Astrocyte (in vitro differentiated cells and primary cell): ENCODE results near the gene LCOR. TPM values are rescaled to one million over a fixed set of nuclear protein-coding genes. Genes with fewer than 3 reads are reported as not detected.

ENCODE experiments used
- DNase-seq: peaks from one replicate; pipeline ENCODE4 v3.0.0-alpha.2; 2010; ENCODE audit warnings: low read depth
- FAIRE-seq: peaks from 2 replicates; lab custom pipeline; 2011; peaks lifted over from hg19 to GRCh38; lab: Jason Lieb, UNC
- H2AFZ ChIP-seq: 2 replicates; pipeline ENCODE4 v1.6.0; 2012; ENCODE audit warnings: low read depth, low read length, inconsistent platforms
- H3K27ac ChIP-seq: 2 replicates; pipeline ENCODE4 v1.5.1; 2011; ENCODE audit warnings: low read depth, low read length, inconsistent platforms
- H3K27me3 ChIP-seq: 2 replicates; pipeline ENCODE4 v1.6.0; 2011; ENCODE audit warnings: low read length, inconsistent platforms; ENCODE audit not compliant: insufficient read depth
- H3K36me3 ChIP-seq: 2 replicates; pipeline ENCODE4 v1.5.1; 2011; ENCODE audit warnings: low read length, inconsistent platforms; ENCODE audit not compliant: insufficient read depth
- H3K4me1 ChIP-seq: 2 replicates; pipeline ENCODE4 v1.5.1; 2011; ENCODE audit warnings: low read length, inconsistent platforms; ENCODE audit not compliant: insufficient read depth
- H3K4me2 ChIP-seq: 2 replicates; pipeline ENCODE4 v1.6.0; 2012; ENCODE audit warnings: low read length, inconsistent platforms
- H3K4me3 ChIP-seq: 2 replicates; pipeline ENCODE4 v1.5.1; 2011; ENCODE audit warnings: low read depth, mild to moderate bottlenecking, low read length, inconsistent platforms; ENCODE audit not compliant: insufficient read depth
- H3K79me2 ChIP-seq: 2 replicates; pipeline ENCODE4 v1.6.0; 2012; ENCODE audit warnings: mild to moderate bottlenecking, low read length, inconsistent platforms; ENCODE audit not compliant: insufficient read depth
- H3K9ac ChIP-seq: 2 replicates; pipeline ENCODE4 v1.6.0; 2012; ENCODE audit warnings: mild to moderate bottlenecking, low read length, inconsistent platforms
- H3K9me3 ChIP-seq: 2 replicates; pipeline ENCODE4 v1.5.1; 2012; ENCODE audit warnings: low read depth, mild to moderate bottlenecking, low read length, inconsistent platforms; ENCODE audit not compliant: insufficient read depth
- H4K20me1 ChIP-seq: 2 replicates; pipeline ENCODE4 v1.6.0; 2012; ENCODE audit warnings: low read length, inconsistent platforms; ENCODE audit not compliant: insufficient read depth
- H3K27ac Mint-ChIP-seq: one replicate; pipeline ENCODE4 v1.8.0; 2021; ENCODE audit warnings: mild to moderate bottlenecking, mixed read lengths; ENCODE audit not compliant: unreplicated experiment
- H3K27me3 Mint-ChIP-seq: one replicate; pipeline ENCODE4 v1.8.0; 2021; ENCODE audit warnings: low read depth, mixed read lengths; ENCODE audit not compliant: unreplicated experiment
- H3K36me3 Mint-ChIP-seq: one replicate; pipeline ENCODE4 v1.8.0; 2021; ENCODE audit warnings: low read depth, mixed read lengths; ENCODE audit not compliant: unreplicated experiment
- H3K4me1 Mint-ChIP-seq: one replicate; pipeline ENCODE4 v1.8.0; 2021; ENCODE audit warnings: low read depth, mixed read lengths; ENCODE audit not compliant: unreplicated experiment
- H3K4me3 Mint-ChIP-seq: one replicate; pipeline ENCODE4 v1.8.0; 2021; ENCODE audit warnings: mild to moderate bottlenecking, moderate library complexity, mixed read lengths; ENCODE audit not compliant: unreplicated experiment
- H3K9me3 Mint-ChIP-seq: one replicate; pipeline ENCODE4 v1.8.0; 2021; ENCODE audit warnings: mild to moderate bottlenecking, mixed read lengths; ENCODE audit not compliant: unreplicated experiment
- EZH2 ChIP-seq: IDR thresholded peaks from 2 replicates; pipeline ENCODE4 v1.6.1; 2012; ENCODE audit warnings: mild to moderate bottlenecking, low read length, inconsistent platforms; ENCODE audit not compliant: insufficient read depth
- total RNA-seq: library from RNA; stranded (reverse); gene quantifications from 2 replicates; pipeline ENCODE4 v1.2.1, GENCODE V29; 2021
- TF ChIP-seq, protein P1 (sequence below): IDR thresholded peaks from 2 replicates; pipeline ENCODE4 v1.5.1; 2011; ENCODE audit warnings: low read depth, mild to moderate bottlenecking, inconsistent platforms, low read length, moderate library complexity; ENCODE audit not compliant: insufficient read depth

The LCOR gene
- total RNA-seq, 1 donor from 2014 or later, result 72.0 TPM

- Histone ChIP-seq H3K27me3 (no peaks in the 10 kb centered on the region), H3K79me2 (peaks cover 6% of the 10 kb centered on the region), H3K27ac (peak overlapping the region; percentile 68), H2AFZ (no peak overlapping the region), H3K9me3 (no peaks in the 10 kb centered on the region), H4K20me1 (peaks cover 12% of the 10 kb centered on the region), H3K4me1 (peaks cover 18% of the 10 kb centered on the region), H3K4me2 (peak overlapping the region; percentile 66), H3K36me3 (peaks cover 6% of the 10 kb centered on the region), H3K9ac (peak overlapping the region; percentile 14), H3K4me3 (no peak overlapping the region)
- Mint-ChIP-seq H3K9me3 (no peaks in the 10 kb centered on the region), H3K27me3 (no peaks in the 10 kb centered on the region), H3K36me3 (no peaks in the 10 kb centered on the region), H3K27ac (no peak overlapping the region), H3K4me1 (peaks cover 14% of the 10 kb centered on the region), H3K4me3 (no peak overlapping the region)
- DNase-seq (peak; percentile 19), FAIRE-seq (peak; percentile 39)
- no peak for TF ChIP-seq EZH2
- TF ChIP-seq, protein P1, sequence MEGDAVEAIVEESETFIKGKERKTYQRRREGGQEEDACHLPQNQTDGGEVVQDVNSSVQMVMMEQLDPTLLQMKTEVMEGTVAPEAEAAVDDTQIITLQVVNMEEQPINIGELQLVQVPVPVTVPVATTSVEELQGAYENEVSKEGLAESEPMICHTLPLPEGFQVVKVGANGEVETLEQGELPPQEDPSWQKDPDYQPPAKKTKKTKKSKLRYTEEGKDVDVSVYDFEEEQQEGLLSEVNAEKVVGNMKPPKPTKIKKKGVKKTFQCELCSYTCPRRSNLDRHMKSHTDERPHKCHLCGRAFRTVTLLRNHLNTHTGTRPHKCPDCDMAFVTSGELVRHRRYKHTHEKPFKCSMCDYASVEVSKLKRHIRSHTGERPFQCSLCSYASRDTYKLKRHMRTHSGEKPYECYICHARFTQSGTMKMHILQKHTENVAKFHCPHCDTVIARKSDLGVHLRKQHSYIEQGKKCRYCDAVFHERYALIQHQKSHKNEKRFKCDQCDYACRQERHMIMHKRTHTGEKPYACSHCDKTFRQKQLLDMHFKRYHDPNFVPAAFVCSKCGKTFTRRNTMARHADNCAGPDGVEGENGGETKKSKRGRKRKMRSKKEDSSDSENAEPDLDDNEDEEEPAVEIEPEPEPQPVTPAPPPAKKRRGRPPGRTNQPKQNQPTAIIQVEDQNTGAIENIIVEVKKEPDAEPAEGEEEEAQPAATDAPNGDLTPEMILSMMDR, result no peak
These were observed 128.8 kb downstream of the LCOR start for GRCh38 chr10:96960872-96961271.

DNA sequence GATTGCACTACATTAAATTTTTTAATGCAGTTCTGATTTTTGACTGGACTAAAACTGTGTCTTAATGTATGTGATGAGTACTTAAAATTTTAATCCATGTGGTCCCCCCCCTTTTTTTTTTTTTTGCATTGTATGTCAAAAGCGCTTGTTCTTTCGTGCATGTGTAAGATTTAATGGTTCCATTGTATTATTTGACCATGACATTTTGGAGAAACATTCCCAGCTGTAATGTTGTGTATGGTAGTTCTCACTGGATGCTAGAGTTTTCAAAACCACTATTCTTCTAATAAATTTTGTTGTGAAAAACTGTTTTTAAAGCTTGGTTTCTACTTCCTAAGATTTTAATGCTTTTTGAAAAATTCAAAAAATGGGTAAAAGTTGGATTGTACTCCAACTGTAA is 132.0 kb downstream of the LCOR start:
- peaks cover 28% of the 10 kb centered on the region for H3K4me1 ChIP-seq
- no peak for FAIRE-seq
- H3K27ac ChIP-seq, result no peak overlapping the region
- no peak for DNase-seq
- H3K4me3 ChIP-seq, result no peak overlapping the region
- Mint-ChIP-seq H3K9me3 (no peaks in the 10 kb centered on the region), H3K27me3 (no peaks in the 10 kb centered on the region), H3K4me3 (no peak overlapping the region), H3K4me1 (peaks cover 16% of the 10 kb centered on the region), H3K27ac (no peak overlapping the region), H3K36me3 (no peaks in the 10 kb centered on the region)
- TF ChIP-seq, protein P1, result no peak
- TF ChIP-seq EZH2, result no peak
- H3K9ac ChIP-seq, result no peak overlapping the region
- no peak overlapping the region for H2AFZ ChIP-seq
- H3K27me3 ChIP-seq, result no peaks in the 10 kb centered on the region
- no peaks in the 10 kb centered on the region for H3K9me3 ChIP-seq
- H3K36me3 ChIP-seq, result no peaks in the 10 kb centered on the region
- H4K20me1 ChIP-seq, result peaks cover 4% of the 10 kb centered on the region
- H3K4me2 ChIP-seq, result no peak overlapping the region
- no peaks in the 10 kb centered on the region for H3K79me2 ChIP-seq

GRCh38 chr10:96967847-96968246 is 135.7 kb downstream of the LCOR start:
- no peak overlapping the region for H3K9ac ChIP-seq

More at GRCh38 chr10:96967847-96968246, 135.7 kb downstream of the LCOR start:
- H3K9me3 ChIP-seq, result no peaks in the 10 kb centered on the region
- H3K4me3 ChIP-seq, result no peak overlapping the region
- Mint-ChIP-seq H3K27me3 (no peaks in the 10 kb centered on the region), H3K4me3 (no peak overlapping the region), H3K4me1 (peaks cover 10% of the 10 kb centered on the region), H3K9me3 (no peaks in the 10 kb centered on the region), H3K36me3 (no peaks in the 10 kb centered on the region), H3K27ac (no peak overlapping the region)
- H4K20me1 ChIP-seq, result peaks cover under 1% of the 10 kb centered on the region
- no peak overlapping the region for H3K4me2 ChIP-seq
- H3K27me3 ChIP-seq, result no peaks in the 10 kb centered on the region
- DNase-seq, result peak; percentile 59
- no peaks in the 10 kb centered on the region for H3K79me2 ChIP-seq
- H3K36me3 ChIP-seq, result no peaks in the 10 kb centered on the region
- FAIRE-seq, result no peak
- H3K27ac ChIP-seq, result no peak overlapping the region
- TF ChIP-seq EZH2, result no peak
- TF ChIP-seq, protein P1, result no peak
- H3K4me1 ChIP-seq, result peaks cover 14% of the 10 kb centered on the region
- H2AFZ ChIP-seq, result no peak overlapping the region
